Dermis microvascular lymphatic vessel endothelial cell (primary cell): ENCODE data around the gene PTGER4. TPM values are rescaled to one million over a fixed set of nuclear protein-coding genes. Genes with fewer than 3 reads are reported as not detected.
"Not testable (repeated sequence)": the region's sequence is repeated elsewhere in the genome, so short reads cannot be mapped to it uniquely, and the experiment has no call there.

Experiments used
- DNase-seq, 2 donors: peaks; one replicate each; pipeline versions ENCODE4 v3.0.0 to v3.0.0-alpha.2; 2010; ENCODE audit warnings: low read depth in 2 of 2
- total RNA-seq: library from RNA; depleted of rRNA; stranded (reverse); fragments of >200 nt; gene quantifications from 2 replicates; pipeline ENCODE4 v1.2.1, GENCODE V29; 2014

The PTGER4 gene
- total RNA-seq, 1 donor from 2014 or later = 5.9 TPM

- DNase-seq = peak; percentile 91 to 97
Measured at GRCh38 chr5:40689438-40689837, 9.7 kb downstream of the PTGER4 start.

DNA sequence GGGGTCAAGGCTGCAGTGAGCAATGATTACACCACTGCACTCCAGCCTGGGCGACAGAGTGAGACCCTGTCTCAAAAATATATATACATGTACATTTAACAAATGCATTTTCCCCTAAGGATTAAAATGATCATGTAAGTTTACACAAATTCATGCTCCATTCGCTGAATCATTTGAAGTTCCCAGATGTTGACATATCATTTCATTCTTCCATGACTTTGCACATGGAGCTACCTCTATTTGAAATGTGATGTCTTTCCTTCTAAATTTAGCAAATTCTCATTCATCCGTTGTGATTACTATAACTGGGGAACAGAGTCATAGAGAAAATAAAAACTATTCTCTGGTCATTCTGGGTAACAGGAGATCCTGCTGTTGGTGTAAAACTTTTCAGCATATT is 10.6 kb downstream of the PTGER4 start:
- DNase-seq = no peak

- DNase-seq = no peak
Measured at GRCh38 chr5:40691894-40692293, 12.2 kb downstream of the PTGER4 start.

DNA sequence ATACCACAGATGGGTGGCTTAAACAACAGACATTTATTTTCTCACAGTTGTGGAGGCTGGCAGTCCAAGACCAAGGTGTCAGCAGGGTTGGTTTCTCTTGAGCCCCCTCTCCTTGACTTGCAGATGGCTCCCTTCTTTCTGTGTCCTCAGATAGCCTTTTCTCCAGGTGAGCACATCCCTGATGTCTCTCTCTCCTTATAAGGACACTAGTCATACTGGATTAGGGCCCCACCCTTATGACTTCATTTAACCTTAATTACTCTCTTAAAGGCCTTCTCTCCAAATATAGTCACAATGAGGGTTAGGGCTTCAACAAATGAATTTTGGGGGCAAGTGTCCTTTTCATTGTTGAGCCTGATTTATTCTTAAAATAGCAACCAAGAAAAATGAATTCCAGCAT is 14.7 kb downstream of the PTGER4 start:
- no peak for DNase-seq

- no peak for DNase-seq
Measured at GRCh38 chr5:40700116-40700782, 20.5 kb downstream of the PTGER4 start.

DNA sequence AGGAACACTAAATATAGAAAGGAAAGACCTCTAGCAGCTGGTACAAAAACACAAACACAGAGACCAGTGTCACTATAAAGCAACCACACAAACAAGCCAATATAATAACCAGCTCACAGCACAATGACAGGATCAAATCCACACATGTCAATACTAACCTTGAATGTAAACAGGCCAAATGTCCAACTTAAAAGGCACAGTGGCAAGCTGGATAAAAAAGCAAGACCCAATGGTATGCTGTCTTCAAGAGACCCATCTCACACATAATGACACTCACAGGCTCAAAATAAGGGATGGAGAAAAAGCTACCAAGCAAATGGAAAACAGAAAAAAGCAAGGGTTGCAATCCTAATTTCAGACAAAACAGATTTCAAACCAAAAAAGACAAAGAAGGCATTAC is 22.3 kb downstream of the PTGER4 start:
- DNase-seq = not testable (repeated sequence)

DNA sequence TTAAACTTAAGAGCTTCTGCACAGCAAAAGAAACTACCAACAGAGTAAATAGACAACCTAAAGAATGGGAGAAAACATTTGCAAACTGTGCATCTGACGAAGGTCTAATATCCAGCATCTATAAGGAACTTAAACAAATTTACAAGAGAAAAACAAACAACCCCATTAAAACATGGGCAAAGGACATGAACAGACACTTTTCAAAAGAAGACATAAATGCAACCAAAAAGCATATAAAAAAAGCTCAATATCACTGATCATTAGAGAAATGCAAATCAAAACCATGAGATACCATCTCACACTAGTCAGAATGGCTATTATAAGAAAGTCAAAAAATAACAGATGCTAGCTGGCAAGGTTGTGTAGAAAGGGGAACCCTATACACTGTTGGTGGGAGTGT is 25.8 kb downstream of the PTGER4 start:
- DNase-seq = not testable (repeated sequence)

- not testable (repeated sequence) for DNase-seq
Measured at GRCh38 chr5:40710575-40710974, 30.9 kb downstream of the PTGER4 start.

DNA sequence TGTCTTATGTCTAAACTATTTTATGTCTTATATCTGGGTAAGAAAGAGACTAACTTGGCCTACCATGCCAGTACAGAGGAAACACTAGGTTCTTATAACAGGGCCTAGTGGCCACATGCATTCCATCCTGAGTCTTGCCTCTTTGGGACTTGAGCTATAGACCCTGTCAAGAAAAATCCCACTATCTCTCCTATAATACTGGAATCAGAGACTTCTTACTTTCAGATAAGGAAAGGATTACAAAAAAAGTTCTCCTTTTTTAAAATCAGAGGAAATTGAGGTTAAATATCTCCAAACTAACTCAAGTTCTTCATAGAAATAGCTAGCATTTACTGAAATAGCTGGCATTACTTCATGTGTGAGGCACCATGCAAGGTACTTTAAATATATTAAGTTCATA is 34.3 kb downstream of the PTGER4 start:
- DNase-seq = no peak

DNA sequence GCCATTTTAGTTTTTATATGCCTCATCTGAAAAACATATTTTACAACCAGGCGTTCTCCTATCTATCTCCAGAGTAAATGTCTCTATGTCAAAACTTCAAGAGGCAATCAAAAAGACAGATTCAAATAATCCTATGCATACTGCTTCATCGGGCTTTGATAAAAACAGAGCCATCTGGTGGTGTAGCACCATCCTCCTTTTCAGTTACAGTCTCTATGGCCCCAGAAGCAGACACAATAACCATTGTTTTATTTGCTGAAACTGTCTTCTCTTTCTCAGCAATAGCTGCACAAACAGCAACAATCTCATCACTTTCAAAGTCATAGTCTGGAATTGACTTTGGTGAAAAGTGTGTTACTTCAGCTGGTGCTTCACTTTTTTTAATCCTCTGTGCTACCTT is 36.3 kb downstream of the PTGER4 start:
- DNase-seq = peak in 1 of 2 donors; percentile 51

- no peak for DNase-seq
Measured at GRCh38 chr5:40716590-40716989, 36.9 kb downstream of the PTGER4 start.

- DNase-seq = no peak
Measured at GRCh38 chr5:40717281-40717680, 37.6 kb downstream of the PTGER4 start.

DNA sequence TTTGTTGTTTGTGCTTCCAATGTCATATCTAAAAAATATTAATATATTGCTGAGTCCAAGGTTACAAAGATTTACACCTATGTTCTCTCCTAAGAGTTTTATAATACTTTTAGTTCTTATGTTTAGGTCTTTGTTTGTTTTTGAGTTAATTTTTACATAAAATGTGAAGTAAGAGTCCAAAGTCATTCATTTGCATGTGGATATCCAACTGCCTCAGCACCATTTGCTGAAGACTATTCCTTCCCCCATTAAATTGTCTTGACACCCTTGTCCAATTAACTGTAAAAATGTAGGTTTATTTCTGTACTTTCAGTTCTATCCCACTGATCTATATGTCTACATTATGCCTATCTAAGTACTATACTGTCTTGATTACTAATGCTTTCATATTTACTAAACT is 40.4 kb downstream of the PTGER4 start:
- no peak for DNase-seq

DNA sequence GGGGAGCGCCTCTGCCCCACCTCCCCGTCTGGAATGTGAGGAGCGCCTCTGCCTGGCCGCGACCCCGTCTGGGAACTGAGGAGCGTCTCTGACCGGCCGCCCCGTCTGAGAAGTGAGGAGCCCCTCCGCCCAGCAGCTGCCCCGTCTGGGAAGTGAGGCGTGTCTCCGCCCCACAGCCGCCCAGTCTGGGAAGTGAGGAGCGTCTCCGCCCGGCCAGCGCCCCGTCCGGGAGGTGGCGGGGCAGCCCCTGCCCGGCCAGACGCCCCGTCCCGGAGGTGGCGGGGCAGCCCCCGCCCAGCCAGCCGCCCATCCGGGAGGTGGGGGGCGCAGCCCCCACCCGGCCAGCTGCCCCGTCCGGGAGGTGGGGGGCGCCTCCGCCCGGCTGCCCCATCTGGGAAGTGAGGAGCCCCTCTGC is 42.8 kb downstream of the PTGER4 start:
- DNase-seq = not testable (repeated sequence)

- DNase-seq = no peak
Measured at GRCh38 chr5:40733434-40733833, 53.7 kb downstream of the PTGER4 start.

GRCh38 chr5:40733879-40734563 is 54.3 kb downstream of the PTGER4 start:
- peak in 1 of 2 donors; percentile 21 for DNase-seq

GRCh38 chr5:40734986-40735385 is 55.3 kb downstream of the PTGER4 start:
- DNase-seq = peak; percentile 38 to 76

- DNase-seq = peak in 1 of 2 donors; percentile 29
Measured at GRCh38 chr5:40735609-40736008, 55.9 kb downstream of the PTGER4 start.

- DNase-seq = peak; percentile 63 to 76
Measured at GRCh38 chr5:40736103-40736875, 56.6 kb downstream of the PTGER4 start.

DNA sequence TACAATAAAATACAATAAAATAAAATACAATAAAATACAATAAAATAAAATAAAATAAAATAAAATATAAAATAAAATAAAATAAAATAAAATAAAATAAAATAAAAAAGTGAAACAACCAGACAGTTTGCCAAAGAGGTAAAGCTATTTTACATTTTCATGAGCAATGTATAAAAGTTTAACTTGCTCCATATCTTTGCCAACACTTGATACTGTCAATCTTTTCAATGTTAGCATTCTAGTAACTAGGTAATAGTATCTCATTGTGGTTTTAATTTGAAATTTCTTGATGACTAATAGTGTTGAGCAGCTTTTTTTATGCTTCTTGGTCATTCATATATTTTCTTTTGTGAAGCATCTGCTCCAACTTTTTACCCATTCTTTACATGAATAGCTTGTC is 58.8 kb downstream of the PTGER4 start:
- no peak for DNase-seq
